Measurements from ENCODE around the gene PAWR.
"Not testable (repeated sequence)": the region's sequence is repeated elsewhere in the genome, so short reads cannot be mapped to it uniquely, and the experiment has no call there.

Gene PAWR

DNA sequence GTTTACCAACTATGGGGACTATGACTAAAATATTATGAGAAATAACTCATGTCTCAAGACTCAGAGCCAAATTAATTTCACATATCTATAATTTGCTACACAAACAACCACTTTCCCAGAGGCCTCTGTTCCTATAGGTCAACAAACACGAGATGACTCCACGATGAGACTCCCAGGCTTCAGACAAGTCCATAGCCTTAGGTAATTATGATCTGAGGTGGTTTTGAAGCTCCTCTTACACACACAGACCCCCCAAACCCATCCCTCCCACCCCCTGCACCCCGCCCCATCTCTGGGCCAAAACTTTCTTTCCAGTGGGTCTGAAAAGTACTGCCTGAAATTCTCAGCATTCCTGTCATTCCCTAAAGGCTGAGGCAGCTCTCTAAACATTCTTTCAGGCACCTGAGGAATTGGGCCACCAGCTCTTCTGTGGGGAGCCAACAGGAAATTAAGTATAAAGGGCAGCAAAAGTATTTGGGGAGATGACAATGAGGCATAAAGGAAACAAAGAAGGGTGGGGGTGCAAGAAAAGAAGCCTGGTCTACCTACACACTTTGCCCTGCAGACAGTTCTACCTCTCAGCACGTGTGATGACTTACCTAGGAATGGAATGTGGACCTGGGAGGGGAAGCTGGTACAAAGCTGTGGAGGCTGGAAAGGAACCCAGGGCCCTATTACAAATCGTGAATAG lies 143.6 kb downstream of the PAWR start:
- DNase-seq, result no peak

- DNase-seq, result no peak
Observed at GRCh38 chr12:79546466-79547043, 144.2 kb downstream of the PAWR start.

- not testable (repeated sequence) for DNase-seq
Observed at GRCh38 chr12:79544439-79544838, 146.3 kb downstream of the PAWR start.

DNA sequence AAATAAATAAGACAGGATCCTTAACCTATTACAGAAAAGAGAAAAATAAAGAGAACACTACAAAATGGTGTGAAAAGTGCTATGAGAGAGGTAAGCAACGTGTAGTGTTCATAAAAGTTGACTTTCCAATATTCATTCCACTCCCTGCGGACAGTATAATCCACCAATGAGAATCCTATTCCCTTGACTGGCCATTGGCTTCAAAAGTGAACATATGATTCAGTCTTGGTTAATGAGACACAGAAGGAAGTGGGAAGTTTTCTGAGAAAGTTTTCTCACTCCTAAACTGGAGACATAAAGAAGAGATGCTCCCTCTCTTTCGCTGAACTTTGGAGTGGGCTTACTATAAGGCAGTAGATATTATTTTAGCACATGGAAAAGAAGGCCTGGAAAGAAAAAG lies 153.1 kb downstream of the PAWR start:
- DNase-seq, result no peak

- DNase-seq, result no peak
Observed at GRCh38 chr12:79535751-79536150, 155.0 kb downstream of the PAWR start.

All from OCI-M1 (cell line).